HG03442 (cell line): Measurements from ENCODE around the gene RGPD8.
"Not testable (repeated sequence)": the region's sequence is repeated elsewhere in the genome, so short reads cannot be mapped to it uniquely, and the experiment has no call there.

Experiments used
- ATAC-seq: cut with Tn5 transposase; IDR thresholded peaks from one replicate; pipeline ENCODE4 v1.9.1; 2021; ENCODE audit warnings: mild to moderate bottlenecking, moderate library complexity; ENCODE audit not compliant: unreplicated experiment

The RGPD8 gene

DNA sequence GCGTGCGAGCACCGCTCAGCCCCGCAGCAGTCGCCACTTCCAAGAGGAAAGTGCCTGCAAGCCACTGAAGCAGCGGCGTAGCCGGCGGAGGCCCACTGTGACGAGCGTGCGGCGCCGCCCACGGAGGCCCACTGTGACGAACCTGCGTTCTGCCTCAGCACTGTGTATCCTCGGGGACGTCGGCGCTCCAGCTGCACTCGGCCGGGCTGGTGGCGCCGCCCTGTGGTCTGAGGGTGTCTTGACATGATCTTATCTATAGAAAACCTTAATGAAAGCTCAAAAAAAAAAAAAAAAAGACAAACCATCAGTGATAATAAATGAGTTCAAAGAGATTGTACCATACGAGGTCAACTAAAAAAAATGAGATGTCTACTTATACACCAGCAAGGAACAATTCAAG, at the start of gene RGPD8:
Gene RGPD8 (minus strand): TSS at position 166 of the 400 bp plus-strand sequence. CDS start 192 bp downstream, outside the sequence.
- ATAC-seq: peak; percentile 97

DNA sequence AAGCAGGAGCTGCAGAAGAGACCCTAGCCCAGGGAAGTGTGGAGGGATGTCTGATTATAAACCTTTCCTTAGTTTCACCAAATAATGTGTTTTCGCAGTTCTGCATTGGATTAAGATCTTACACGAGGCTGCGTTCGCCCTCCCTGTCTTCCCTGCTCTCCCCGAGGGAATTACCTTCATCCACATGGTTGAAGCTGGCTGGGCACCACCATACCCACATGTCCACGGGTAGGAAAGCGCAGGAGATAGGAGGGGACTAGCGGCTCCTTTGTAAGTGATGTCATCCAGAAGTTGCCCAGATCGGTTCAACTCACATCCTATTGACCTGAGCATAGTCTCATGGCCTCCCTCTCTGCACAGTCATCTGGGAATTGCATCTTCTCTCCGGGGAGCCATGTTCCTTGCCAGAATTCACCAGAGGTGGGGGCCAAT, 49.6 kb upstream of the RGPD8 start:
- ATAC-seq: no peak

DNA sequence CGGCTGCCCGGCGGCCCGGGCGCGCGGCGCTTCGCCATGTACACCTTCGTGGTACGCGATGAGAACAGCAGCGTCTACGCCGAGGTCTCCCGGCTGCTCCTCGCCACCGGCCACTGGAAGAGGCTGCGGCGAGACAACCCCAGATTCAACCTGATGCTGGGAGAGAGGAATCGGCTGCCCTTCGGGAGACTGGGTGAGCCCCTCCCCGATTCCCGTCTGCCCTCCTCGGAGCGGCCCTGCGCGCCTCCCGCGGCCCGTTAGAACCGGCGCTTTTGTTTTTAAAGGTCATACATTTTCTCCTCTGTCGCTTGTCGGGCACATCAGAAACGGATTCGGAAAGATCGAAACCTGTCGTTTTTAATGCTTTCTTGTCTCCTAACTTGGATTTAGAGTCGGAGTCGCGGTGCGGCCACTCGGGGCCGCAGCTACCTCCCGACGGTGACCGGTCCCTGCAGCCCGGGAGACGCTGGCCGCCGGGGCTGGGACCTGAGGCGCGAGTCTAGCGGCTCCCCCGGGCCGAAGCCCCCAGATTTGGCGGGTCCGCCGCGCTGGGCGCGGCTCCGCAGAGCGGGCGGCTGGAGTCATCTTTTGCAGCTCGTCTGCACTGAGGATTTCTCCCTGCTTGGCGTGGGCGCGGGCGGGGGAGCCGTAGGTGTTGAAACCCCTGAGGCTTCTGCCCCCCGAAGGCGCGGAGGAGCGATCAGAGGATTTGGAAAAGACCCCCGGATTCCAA, 49.0 kb upstream of the RGPD8 start:
- no peak for ATAC-seq

DNA sequence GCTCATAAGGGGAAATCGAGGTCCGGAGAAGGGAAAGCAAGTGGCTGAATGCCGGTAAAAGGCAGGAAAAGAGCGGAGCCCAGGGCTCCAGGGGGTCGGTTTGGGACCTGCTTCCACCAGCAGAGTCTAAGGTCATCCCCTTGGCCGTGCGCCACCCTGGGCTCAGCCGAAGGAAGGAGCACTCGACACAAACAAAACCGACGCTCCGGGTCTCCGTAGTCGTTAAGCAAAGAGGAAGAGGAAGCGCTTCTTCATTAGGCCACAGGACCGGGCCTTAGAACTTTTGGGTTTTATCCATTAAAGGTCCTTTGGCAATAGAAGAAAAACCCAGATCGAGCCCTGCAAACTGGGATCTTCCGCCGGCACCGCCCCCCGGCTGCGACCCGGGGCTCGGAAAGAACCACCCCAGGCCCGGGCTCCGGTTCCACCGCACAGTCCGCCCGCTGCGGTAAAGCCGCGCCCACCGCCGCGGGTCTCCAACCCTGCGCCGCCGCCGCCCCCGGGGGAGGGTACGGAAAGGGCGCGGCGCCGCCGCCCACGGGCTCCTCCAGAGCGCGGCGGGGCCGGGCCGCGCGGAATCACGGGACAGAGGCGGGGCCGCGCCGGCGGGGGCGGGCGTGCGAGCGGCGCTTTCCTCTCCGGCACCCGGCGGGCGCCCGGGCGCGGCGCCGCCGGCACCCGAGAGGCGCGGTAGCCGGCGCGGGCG, 48.2 kb upstream of the RGPD8 start, which contains the start of gene TTL:
Gene TTL (plus strand): TSS at position 629 of the 706 bp plus-strand sequence. CDS start 189 bp downstream, outside the sequence.
- ATAC-seq: peak; percentile 63

DNA sequence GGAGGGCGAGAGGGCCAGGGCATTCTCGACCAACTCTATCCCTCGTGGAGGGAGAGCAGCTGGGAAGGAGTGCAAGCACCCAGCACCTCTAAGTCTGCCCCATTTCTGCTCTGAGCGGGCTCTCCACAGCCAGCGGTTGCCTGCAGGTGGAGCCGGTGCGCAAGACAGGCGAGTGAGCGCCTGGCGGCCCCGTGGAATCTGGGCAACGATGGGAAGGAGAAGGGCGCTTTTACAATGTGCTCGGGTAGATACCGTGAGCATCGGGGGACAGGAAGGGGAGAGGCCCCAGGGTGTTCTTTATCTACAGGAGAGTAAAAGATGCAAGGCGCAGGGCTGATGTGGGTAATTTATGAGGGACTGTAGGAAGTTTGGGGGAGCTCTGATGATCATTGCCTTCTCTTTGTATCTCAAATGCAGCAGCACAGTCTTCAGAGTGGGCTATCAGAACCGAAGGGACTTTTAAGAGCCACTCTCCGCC, 47.6 kb upstream of the RGPD8 start:
- peak; percentile 63 for ATAC-seq

DNA sequence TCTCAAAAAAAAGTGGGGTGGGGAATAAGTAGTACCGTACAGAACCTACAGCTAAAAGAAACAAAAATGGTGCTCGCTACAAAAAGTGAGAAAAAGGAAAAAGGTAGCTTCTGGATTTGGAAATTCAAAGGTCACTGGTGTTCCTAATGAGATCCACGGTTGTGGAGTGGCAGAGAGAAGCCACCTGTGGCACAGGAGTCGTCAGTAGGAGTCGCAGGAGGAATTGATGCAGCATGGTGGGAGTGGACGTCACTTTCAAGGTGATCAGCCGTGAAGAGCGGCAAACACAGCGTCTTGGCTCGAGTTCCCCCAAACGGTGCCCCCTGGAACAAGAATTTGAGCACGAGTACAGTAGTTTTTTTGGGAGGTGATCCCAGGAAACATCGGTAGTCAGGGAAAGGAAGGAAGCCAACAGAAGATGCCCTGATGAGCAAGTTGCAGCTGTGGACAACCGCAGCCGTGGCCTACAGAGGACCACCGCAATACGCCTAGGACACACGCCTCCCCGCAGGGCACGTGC, 47.1 kb upstream of the RGPD8 start:
- no peak for ATAC-seq

DNA sequence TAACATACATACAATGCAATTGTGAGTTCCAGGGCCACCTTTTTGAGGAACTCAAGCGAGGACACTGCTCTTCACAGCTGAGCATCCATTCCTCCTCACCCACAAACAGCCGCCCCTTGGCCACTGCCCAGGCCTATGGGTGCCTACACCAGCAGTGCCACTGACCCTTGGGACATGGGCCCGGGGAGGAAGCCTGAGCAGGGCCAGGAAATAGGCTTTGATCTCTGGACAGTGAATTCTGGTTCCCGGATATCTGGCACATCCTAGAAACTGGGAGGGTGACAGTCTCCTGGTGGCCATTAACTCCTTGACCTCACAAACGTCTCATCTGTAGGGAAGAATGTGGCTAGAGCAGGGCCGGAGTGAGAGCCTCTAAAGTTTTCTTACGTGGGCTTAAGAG, 43.0 kb upstream of the RGPD8 start:
- no peak for ATAC-seq

DNA sequence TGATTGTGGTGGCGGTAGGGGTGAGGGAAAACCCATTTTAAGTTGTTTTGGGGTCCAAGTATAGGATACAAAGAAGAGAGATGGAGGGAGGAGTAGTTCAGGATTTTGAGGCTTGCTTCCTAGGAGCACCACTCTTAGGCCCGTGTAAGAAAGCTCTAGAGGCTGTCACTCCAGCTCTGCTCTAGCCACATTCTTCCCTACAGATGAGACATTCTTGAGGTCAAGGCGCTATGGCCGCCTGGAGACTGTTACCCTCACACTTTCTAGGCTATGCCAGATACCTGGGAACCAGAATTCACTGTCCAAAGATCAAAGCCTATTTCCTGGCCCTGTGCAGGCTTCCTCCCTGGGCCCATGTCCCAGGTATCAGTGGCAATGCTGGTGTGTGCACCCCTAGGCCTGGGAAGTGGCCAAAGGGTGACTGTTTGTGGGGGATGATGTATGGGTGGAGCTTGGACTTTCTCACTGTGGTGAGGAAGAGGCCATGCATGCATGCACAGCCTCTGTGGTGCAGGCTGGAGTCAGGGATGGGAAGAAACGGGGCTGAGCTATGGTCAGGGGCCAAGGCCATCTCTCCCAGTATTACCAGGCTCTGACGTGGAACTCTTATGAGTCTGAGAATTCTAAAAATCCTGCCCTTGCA, 41.5 kb upstream of the RGPD8 start:
- ATAC-seq: no peak

DNA sequence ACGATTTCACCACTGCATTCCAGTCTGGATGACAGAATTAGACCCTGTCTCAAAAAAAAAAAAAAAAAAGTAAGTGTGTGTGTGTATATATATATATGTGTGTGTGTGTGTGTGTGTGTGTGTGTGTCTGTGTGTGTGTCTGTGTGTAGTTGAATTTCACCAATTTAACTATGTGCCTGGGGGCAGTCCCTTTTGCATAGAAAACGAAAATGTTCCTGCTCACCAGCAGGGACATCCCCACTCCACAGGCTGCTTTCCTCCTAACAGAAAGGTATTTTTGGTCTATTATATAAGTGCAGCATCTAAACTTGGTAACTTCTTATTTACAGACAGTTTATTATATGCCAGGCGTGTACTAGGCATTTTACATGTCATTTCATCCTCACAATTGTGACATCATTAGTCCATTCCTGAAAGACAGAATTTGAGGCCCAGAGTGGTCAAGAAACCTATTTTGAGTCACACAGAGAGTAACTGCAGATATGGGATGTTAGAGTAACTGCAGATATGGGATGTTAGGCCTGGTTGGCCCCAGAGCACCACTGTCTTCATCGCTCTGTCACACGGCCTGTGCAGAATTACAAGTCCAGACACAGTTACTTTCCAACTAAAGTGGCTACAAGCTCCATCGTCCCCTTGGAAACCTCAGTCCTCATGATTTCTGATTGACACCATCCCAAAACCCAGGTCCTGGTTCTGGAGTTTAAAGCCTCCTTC, 39.3 kb upstream of the RGPD8 start:
- ATAC-seq: no peak

DNA sequence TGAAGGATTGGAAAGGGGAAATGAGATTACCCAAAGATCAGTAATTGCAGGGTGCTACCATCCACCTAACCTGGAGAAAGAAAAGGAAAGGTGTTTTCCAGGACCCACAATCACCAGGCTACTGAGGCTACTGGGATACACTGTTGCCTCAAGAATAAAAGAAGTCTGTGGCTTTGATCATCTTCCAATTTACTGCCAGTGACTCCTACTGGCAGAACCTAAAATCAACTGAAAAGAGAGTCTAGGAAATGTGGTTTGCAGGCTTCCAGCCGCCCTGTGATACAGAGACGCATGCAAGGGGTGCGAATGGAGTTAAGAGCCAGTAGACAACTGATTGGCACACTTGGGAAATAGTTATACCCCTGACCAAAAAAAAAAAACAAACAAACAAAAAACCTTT, 31.9 kb upstream of the RGPD8 start:
- no peak for ATAC-seq

DNA sequence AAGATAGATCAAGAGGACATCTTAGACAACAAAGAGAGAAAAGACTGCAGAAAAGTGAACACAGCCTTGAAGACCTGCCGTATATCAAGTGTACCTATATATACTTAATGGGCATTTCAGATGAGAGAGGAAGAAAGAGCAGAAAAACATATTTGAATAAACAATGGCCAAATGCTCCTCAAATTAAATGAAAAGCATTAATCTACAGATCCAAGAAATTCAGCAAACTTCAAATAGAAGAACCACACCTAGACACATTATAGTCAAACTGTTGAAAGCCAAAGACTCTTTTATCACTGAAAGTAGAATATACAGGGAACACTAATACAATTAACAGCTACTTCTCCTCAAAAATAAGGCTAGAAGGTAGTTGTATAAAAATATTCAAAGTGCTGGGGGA, 29.8 kb upstream of the RGPD8 start:
- ATAC-seq: no peak

DNA sequence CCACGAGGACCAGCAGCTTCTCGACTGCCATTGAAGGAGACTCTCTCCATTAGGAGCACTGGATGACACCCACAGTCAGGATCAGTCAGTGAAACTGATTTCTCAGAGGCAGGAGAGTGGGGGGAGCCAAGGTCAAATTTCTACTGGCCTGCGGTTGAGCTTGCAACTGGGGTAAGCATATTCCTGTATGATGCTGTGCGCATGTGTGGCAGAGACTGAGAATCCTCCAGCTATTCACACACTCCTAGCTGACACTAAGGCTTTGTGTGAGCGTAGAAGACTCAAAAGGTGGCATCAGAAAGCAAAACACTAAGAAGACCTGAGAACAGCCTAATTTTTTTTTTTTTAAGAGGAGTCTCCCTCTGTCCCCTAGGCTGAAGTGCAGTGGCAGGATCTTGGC, 28.7 kb upstream of the RGPD8 start:
- ATAC-seq: no peak

DNA sequence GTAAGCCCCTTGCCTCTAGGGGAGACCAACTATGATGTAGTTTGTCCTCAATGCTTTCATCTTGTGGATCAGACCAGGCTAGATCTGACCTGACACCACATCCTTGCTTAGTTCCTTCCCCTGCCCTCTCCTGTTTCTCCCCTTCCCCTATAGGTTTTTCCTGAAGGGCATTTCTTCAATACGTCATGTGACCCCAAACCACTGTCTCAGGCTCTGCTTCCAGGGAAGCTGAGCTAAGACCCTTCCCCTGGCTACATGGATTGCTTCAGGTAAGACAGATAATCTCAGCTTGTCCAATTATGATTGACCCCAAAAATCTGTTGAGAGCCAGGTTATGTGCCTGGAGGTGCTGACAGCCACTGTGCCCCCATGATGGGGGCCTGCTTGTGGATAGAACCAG, 25.9 kb upstream of the RGPD8 start:
- no peak for ATAC-seq

DNA sequence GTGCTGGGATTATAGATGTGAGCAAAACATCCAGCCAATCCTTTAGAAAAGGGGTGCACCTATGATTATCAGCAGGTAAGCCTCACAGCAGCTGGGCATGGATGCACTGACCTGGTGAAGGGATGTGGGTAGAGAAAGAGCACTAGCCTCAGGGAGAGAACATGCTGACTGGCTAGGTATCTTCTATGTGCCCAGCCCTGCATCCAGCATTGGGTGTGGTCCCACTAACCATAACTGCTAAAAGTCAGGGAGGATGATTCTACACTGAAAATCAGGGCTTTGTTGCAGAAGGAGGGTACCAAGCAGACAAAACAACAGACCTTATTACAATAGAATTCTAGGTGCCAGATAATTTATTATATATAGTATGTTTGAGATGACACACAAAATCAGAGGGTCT, 21.1 kb upstream of the RGPD8 start:
- ATAC-seq: no peak

DNA sequence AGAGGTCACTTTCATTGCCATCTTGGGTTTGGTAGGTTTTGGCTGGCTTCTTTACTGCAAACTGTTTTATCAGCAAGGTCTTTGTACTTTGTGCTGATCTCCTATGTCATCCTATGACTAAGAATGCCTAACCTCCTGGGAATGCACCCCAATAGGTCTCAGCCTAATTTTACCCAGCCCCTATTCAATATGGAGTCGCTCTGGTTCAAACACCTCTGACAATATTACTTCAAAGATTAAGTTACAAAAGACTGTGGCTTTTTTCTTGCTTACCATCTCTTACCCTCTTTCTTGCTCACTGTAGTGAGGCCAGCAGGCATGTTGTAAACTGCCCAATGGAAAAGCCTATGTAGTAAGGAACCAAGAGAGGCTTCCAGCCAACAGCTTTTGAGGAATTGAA, 17.9 kb upstream of the RGPD8 start:
- no peak for ATAC-seq

DNA sequence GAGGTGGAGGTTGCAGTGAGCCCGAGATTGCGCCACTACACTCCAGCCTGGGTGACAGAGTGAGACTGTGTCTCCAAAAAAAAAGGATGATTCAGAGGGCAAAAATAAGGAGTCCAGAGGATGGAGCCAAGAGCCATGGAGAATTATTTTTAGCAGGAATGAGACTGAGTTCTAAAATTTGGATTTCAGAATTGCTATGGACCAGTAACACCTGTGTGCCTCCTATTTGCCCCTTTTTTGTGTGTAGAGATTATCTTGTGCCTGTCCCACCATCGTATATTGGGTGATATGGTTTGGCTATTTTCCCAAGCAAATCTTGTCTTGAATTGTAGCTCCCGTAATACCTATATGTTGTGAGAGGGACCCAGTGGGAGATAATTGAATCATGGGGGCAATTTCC, 16.4 kb upstream of the RGPD8 start:
- ATAC-seq: no peak

DNA sequence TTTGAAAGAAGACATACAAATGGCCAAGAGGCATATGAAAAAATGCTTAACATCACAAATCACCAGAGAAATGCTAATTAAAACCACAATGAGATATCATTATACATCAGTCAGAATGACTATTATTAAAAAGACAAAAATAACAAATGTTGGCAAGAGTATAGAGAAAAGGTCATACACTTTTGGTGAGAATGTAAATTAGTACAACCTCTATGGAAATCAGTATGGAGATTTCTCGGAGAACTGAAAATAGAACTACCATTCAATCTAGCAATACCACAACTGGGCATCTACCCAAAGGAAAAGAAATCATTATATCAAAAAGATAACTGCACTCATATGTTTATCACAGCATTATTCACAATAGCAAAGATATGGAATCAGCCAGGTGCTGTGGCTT, 10.8 kb upstream of the RGPD8 start:
- ATAC-seq: not testable (repeated sequence)

DNA sequence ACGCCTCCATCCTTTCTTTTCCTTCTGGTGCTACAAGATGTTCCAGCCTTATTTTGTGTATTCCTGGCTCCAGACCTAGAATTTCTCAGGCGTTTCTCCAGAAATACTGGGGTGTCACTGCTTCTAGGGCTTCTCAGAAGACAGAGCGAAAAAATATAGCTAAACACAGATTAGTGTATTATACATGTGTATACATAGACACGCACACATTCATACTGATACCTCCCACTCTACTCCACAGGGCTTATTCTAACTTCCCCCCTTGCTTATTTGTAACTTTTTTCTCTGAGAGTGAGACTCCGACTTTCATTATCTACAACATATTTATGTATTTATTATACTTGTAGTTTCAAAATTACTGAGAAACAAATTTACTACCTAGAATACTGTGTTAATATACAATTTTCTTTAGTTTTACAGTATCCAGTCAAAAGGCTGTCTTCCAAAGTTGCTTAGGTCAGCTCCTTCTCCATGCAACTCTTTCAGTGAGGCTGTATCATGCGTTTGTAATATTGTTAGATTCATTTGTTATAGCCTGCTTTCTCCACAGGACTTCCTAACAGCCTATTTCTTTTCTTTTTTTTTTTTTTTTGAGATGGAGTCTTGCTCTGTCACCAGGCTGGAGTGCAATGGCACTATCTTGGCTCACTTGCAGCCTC, 5.3 kb upstream of the RGPD8 start:
- ATAC-seq: not testable (repeated sequence)

DNA sequence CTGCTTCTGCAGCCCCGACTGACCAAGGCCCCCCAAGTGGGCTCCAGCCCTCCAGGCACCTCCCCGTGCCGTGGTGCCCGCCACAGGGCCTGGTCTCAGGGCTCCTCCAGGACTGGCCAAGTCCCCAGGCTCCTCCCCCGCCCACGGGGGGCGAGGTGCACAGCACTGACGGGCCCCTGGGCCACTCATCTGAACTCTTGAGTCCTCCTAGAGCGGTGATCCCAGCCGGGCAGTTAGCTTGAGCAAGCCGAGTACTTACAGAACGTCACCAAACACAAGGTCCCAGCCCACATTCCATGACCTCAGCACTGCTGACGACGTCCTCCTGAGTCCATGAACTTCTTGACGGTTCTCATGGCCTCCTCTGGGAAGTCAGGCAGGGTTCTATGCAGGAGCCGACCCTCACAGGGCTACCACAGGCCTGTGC, 4.0 kb upstream of the RGPD8 start:
- not testable (repeated sequence) for ATAC-seq

DNA sequence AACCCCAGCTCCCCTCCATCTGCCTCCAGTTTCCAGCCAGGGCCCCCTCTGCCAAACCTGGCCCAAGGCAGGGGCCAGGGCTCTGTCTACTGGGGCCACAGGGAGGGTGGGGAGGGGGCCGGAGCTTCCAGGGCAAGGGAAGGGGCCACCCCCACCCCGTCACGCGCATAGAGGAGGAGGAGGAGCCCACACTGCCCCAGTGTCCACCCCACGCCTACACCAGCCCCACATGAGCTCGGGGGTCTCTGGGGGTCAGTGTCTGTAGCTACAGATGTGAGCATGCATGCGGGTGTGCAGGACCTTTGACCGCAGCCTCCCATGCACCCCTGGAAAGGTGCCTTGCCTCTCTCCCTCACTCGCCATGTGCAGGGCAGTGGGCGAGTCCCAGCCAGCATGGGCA, 3.5 kb upstream of the RGPD8 start:
- ATAC-seq: not testable (repeated sequence)
